ES-I3 (cell line): Measurements from ENCODE around the gene TOM1L2.

Experiments
- H3K36me3 ChIP-seq: 2 replicates; pipeline ENCODE4 v1.6.1; 2013; ENCODE audit warnings: mild to moderate bottlenecking, low read length, control low read depth, moderate library complexity; ENCODE audit not compliant: insufficient read depth
- H3K4me1 ChIP-seq: 2 replicates; pipeline ENCODE4 v1.6.1; 2013; ENCODE audit warnings: mild to moderate bottlenecking, control low read depth, low read length; ENCODE audit not compliant: insufficient read depth
- H3K9ac ChIP-seq: 2 replicates; pipeline ENCODE4 v1.6.1; 2013; ENCODE audit warnings: low read depth, mild to moderate bottlenecking, low read length, moderate library complexity
- H3K9me3 ChIP-seq: 2 replicates; pipeline ENCODE4 v1.6.1; 2013; ENCODE audit warnings: mild to moderate bottlenecking, low read length, moderate library complexity; ENCODE audit not compliant: control insufficient read depth, insufficient read depth

TOM1L2 gene

GRCh38 chr17:17987901-17988300 lies 15.7 kb upstream of the TOM1L2 start:
- Histone ChIP-seq H3K36me3 (no peaks in the 10 kb centered on the region), H3K4me1 (no peaks in the 10 kb centered on the region), H3K9ac (no peak overlapping the region), H3K9me3 (no peaks in the 10 kb centered on the region)

GRCh38 chr17:17987187-17987896 lies 15.1 kb upstream of the TOM1L2 start:
- H3K36me3 ChIP-seq = no peaks in the 10 kb centered on the region
- H3K9me3 ChIP-seq = no peaks in the 10 kb centered on the region
- no peak overlapping the region for H3K9ac ChIP-seq
- no peaks in the 10 kb centered on the region for H3K4me1 ChIP-seq

GRCh38 chr17:17985555-17985954 lies 13.4 kb upstream of the TOM1L2 start:
- Histone ChIP-seq H3K9ac (no peak overlapping the region), H3K36me3 (no peaks in the 10 kb centered on the region)

GRCh38 chr17:17985153-17985552 lies 13.0 kb upstream of the TOM1L2 start:
- Histone ChIP-seq H3K36me3 (no peaks in the 10 kb centered on the region), H3K9ac (no peak overlapping the region), H3K9me3 (no peaks in the 10 kb centered on the region), H3K4me1 (no peaks in the 10 kb centered on the region)

More at GRCh38 chr17:17985555-17985954, 13.4 kb upstream of the TOM1L2 start:
- no peaks in the 10 kb centered on the region for H3K4me1 ChIP-seq
- H3K9me3 ChIP-seq = no peaks in the 10 kb centered on the region

- H3K9ac ChIP-seq = no peak overlapping the region
- no peaks in the 10 kb centered on the region for H3K9me3 ChIP-seq
- H3K4me1 ChIP-seq = no peaks in the 10 kb centered on the region
- no peaks in the 10 kb centered on the region for H3K36me3 ChIP-seq
Observed at GRCh38 chr17:17983776-17984175, 11.6 kb upstream of the TOM1L2 start.

- no peaks in the 10 kb centered on the region for H3K36me3 ChIP-seq
- no peak overlapping the region for H3K9ac ChIP-seq
- H3K9me3 ChIP-seq = no peaks in the 10 kb centered on the region
- H3K4me1 ChIP-seq = no peaks in the 10 kb centered on the region
Observed at GRCh38 chr17:17983376-17983775, 11.2 kb upstream of the TOM1L2 start.

- no peaks in the 10 kb centered on the region for H3K4me1 ChIP-seq
- H3K36me3 ChIP-seq = no peaks in the 10 kb centered on the region
- H3K9me3 ChIP-seq = no peaks in the 10 kb centered on the region
- no peak overlapping the region for H3K9ac ChIP-seq
Observed at GRCh38 chr17:17982801-17983200, 10.6 kb upstream of the TOM1L2 start.

GRCh38 chr17:17981330-17981729 lies 9.1 kb upstream of the TOM1L2 start:
- H3K4me1 ChIP-seq = no peaks in the 10 kb centered on the region
- H3K9ac ChIP-seq = no peak overlapping the region
- H3K36me3 ChIP-seq = no peaks in the 10 kb centered on the region
- no peaks in the 10 kb centered on the region for H3K9me3 ChIP-seq

GRCh38 chr17:17979778-17980177 lies 7.6 kb upstream of the TOM1L2 start:
- no peaks in the 10 kb centered on the region for H3K9me3 ChIP-seq
- H3K36me3 ChIP-seq = no peaks in the 10 kb centered on the region
- no peak overlapping the region for H3K9ac ChIP-seq
- H3K4me1 ChIP-seq = no peaks in the 10 kb centered on the region

GRCh38 chr17:17978481-17979424 lies 6.6 kb upstream of the TOM1L2 start:
- no peaks in the 10 kb centered on the region for H3K4me1 ChIP-seq
- H3K36me3 ChIP-seq = no peaks in the 10 kb centered on the region

GRCh38 chr17:17976931-17977570 lies 4.9 kb upstream of the TOM1L2 start:
- no peak overlapping the region for H3K9ac ChIP-seq
- no peaks in the 10 kb centered on the region for H3K9me3 ChIP-seq
- no peaks in the 10 kb centered on the region for H3K36me3 ChIP-seq
- no peaks in the 10 kb centered on the region for H3K4me1 ChIP-seq

More at GRCh38 chr17:17978481-17979424, 6.6 kb upstream of the TOM1L2 start:
- no peak overlapping the region for H3K9ac ChIP-seq
- no peaks in the 10 kb centered on the region for H3K9me3 ChIP-seq

- Histone ChIP-seq H3K9me3 (no peaks in the 10 kb centered on the region), H3K36me3 (no peaks in the 10 kb centered on the region; the same call in 1 of the 2 replicates), H3K9ac (no peak overlapping the region), H3K4me1 (no peaks in the 10 kb centered on the region; the same call in 1 of the 2 replicates)
Observed at GRCh38 chr17:17975436-17975835, 3.2 kb upstream of the TOM1L2 start.

- H3K4me1 ChIP-seq = no peaks in the 10 kb centered on the region; the same call in 1 of the 2 replicates
- H3K9ac ChIP-seq = peak overlapping the region; percentile 70; the same call in 1 of the 2 replicates
- no peaks in the 10 kb centered on the region for H3K9me3 ChIP-seq
- no peaks in the 10 kb centered on the region; the same call in 1 of the 2 replicates for H3K36me3 ChIP-seq
Observed at GRCh38 chr17:17972952-17973254, 703 bp upstream of the TOM1L2 start.

- Histone ChIP-seq H3K36me3 (no peaks in the 10 kb centered on the region; the same call in 1 of the 2 replicates), H3K9ac (peak overlapping the region; percentile 65; the same call in 1 of the 2 replicates), H3K4me1 (no peaks in the 10 kb centered on the region; the same call in 1 of the 2 replicates), H3K9me3 (no peaks in the 10 kb centered on the region)
Observed at GRCh38 chr17:17971431-17972125, 622 bp downstream of the TOM1L2 start.
